Thoracic aorta (tissue), 2 donors: ENCODE results near the gene PKP1. TPM values are rescaled to one million over a fixed set of nuclear protein-coding genes. Genes with fewer than 3 reads are reported as not detected.

ENCODE experiments used
- ATAC-seq: fragments of 150-250 bp; one replicate; pipeline ENCODE4 v1.8.0; 2017; ENCODE audit warnings: low read depth; ENCODE audit not compliant: insufficient number of reproducible peaks, low FRiP score
- DNase-seq: peaks from one replicate; pipeline ENCODE4 v3.0.0-alpha.2; 2020; ENCODE audit warnings: low spot score
- H3K27ac ChIP-seq, 2 donors: fragments of 200-600 bp; sonication (generic); 1 replicate in 1 of 2; 2 replicates in 1 of 2; pipeline ENCODE4 v1.5.1; 2016; ENCODE audit warnings: mild to moderate bottlenecking in 2 of 2, moderate library complexity in 2 of 2
- H3K27me3 ChIP-seq: fragments of 200-600 bp; sonication (generic); replicated peaks from 2 replicates; pipeline ENCODE4 v1.6.0; 2016; ENCODE audit warnings: mild to moderate bottlenecking; ENCODE audit not compliant: insufficient read depth
- H3K36me3 ChIP-seq: fragments of 200-600 bp; sonication (generic); one replicate; pipeline ENCODE4 v1.5.1; 2016
- H3K4me1 ChIP-seq, 2 donors: fragments of 200-600 bp; sonication (generic); 1 replicate in 1 of 2; 2 replicates in 1 of 2; pipeline versions ENCODE4 v1.5.1 to v1.6.0; 2016; ENCODE audit warnings: low read depth in 2 of 2, mild to moderate bottlenecking in 1 of 2; ENCODE audit not compliant: control insufficient read depth in 1 of 2
- H3K4me3 ChIP-seq: fragments of 200-600 bp; sonication (generic); 2 replicates; pipeline ENCODE4 v1.5.1; 2016; ENCODE audit warnings: mild to moderate bottlenecking
- H3K9me3 ChIP-seq: fragments of 200-600 bp; sonication (generic); 2 replicates; pipeline ENCODE4 v1.5.1; 2016
- CTCF ChIP-seq: fragments of 200-600 bp; sonication (generic); IDR thresholded peaks from one replicate; pipeline ENCODE4 v1.5.1; 2019; ENCODE audit warnings: antibody characterized with exemption
- total RNA-seq, 2 donors: library from RNA; depleted of rRNA; stranded (reverse); fragments of >200 nt; gene quantifications; one replicate each; pipeline versions ENCODE4 v1.1.0 to v1.2.3, GENCODE V29; 2016

Gene PKP1
- total RNA-seq, 2 donors from 2014 or later = 0.54 TPM; not detected in 1

GRCh38 chr1:201295861-201296260, 12.6 kb downstream of the PKP1 start:
- no peak for TF ChIP-seq CTCF
- DNase-seq (no peak), ATAC-seq (no peak)
- no peak overlapping the region for H3K27ac ChIP-seq
- H3K9me3 ChIP-seq = no peaks in the 10 kb centered on the region
- H3K27me3 ChIP-seq = no peaks in the 10 kb centered on the region
- H3K36me3 ChIP-seq = no peaks in the 10 kb centered on the region
- no peaks in the 10 kb centered on the region for H3K4me1 ChIP-seq
- no peak overlapping the region for H3K4me3 ChIP-seq

GRCh38 chr1:201296352-201296751, 13.0 kb downstream of the PKP1 start:
- H3K36me3 ChIP-seq = no peaks in the 10 kb centered on the region
- no peaks in the 10 kb centered on the region for H3K27me3 ChIP-seq
- no peak overlapping the region for H3K27ac ChIP-seq
- no peak for DNase-seq
- H3K4me3 ChIP-seq = no peak overlapping the region
- no peak for ATAC-seq
- no peaks in the 10 kb centered on the region for H3K9me3 ChIP-seq
- no peak for TF ChIP-seq CTCF
- no peaks in the 10 kb centered on the region for H3K4me1 ChIP-seq

DNA sequence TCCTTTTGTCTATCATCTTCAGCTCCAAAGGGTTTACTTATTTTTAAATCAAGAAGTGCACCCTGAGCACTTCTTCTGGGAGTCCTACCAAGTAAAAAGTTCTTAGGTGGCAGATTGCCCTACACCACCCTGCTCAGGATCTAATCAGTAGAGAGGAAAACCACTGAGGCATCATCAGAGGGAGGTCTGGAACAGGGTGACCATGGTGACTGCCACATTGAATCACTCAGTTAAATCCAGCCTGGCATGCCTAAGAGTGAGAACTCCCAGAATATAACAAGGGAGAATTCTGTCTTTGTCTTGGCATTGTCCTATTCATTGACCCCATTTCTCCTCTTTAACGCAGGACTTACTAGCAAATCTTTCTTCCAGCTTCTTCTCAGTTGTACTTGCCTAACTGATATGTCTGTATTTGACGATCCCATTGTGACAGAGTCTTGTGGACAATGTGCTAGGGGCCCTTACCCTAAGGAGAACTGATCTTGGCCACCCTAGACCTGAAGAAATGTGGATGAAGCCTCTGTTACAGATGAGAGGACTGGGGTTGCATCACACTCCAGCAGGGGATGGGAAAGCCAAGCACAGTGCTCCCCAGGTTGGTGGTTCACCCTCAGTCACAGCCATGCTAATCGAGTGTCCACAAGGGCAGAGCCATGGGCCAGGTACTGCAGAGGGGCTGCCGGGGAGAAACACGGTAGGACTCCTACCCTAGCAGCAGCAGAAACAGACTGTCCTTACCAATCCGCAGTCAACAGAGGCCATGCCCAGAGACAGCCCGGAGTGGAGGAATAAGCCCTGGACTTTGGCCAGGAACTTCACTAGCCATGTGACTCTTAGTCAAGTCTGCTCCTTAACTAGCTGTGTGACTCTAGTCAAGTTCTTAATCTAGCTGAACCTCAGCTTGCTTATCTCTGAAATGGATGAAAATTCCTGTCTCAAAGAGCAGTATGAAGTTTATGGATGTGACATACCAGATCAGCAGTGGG, 15.4 kb downstream of the PKP1 start:
- no peak for TF ChIP-seq CTCF
- Histone ChIP-seq H3K4me1 (no peaks in the 10 kb centered on the region), H3K27me3 (no peaks in the 10 kb centered on the region), H3K4me3 (no peak overlapping the region), H3K36me3 (no peaks in the 10 kb centered on the region), H3K27ac (no peak overlapping the region), H3K9me3 (no peaks in the 10 kb centered on the region)
- no peak for ATAC-seq
- DNase-seq = no peak

DNA sequence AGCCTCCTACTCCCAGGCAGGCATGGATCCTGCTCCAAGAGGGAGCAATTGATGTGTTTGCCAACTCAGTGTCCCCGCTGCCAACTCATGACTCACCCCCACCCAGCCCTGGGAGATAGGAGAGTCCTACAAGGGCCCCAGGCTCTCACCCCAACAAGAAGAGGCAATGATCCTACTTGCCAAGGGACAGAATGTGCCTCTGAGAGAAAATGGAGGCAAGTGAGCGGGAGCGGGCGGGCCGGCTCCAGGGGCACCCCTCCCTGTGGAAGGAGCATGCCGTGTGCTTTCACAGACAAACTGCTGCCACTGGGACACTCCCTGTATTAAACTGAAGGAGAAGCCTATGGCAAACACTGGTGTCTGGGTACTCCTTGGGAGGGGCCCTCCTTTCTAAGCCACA, 16.7 kb downstream of the PKP1 start:
- Histone ChIP-seq H3K27ac (no peak overlapping the region), H3K27me3 (no peaks in the 10 kb centered on the region), H3K4me1 (no peaks in the 10 kb centered on the region), H3K36me3 (no peaks in the 10 kb centered on the region), H3K4me3 (no peak overlapping the region), H3K9me3 (no peaks in the 10 kb centered on the region)
- DNase-seq = no peak
- no peak for ATAC-seq
- no peak for TF ChIP-seq CTCF

- H3K4me1 ChIP-seq = no peaks in the 10 kb centered on the region
- H3K36me3 ChIP-seq = no peaks in the 10 kb centered on the region
- no peak overlapping the region for H3K27ac ChIP-seq
- TF ChIP-seq CTCF = no peak
- no peak for DNase-seq
- no peak overlapping the region for H3K4me3 ChIP-seq
- no peak for ATAC-seq
- H3K27me3 ChIP-seq = no peaks in the 10 kb centered on the region
- H3K9me3 ChIP-seq = no peaks in the 10 kb centered on the region
Observed at GRCh38 chr1:201300641-201301040, 17.3 kb downstream of the PKP1 start.
